ENCODE measurements around the gene NR6A1.

DNA sequence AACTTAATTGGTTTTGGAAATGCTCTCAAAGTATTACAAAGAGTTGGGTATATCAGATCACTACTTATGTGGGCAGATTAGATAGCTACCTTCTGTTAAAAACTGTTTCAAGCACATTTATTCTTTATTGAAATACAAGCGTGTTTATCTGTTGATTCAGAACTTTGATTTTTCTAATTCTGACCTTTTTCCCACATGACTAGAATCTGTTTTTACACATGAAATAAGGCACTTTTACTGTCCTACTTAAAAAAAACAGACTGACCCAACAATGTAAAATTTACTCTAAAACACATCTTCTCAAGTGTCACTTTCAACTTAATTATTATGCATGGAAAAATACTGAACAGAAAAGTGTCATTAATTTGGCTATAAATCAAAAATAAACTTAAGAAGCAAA, 4.8 kb downstream of the NR6A1 start:
- TF ChIP-seq CTCF (IDR thresholded peaks at IDR 0.05; ENCODE audit: insufficient read depth, low read length), result no peak
- no peak for TF ChIP-seq POLR2AphosphoS5 (IDR thresholded peaks at IDR 0.05; ENCODE audit: low read depth)
- no peak for TF ChIP-seq SPI1 (IDR thresholded peaks at IDR 0.05; ENCODE audit: borderline replicate concordance, low read depth)
- TF ChIP-seq, protein P1, sequence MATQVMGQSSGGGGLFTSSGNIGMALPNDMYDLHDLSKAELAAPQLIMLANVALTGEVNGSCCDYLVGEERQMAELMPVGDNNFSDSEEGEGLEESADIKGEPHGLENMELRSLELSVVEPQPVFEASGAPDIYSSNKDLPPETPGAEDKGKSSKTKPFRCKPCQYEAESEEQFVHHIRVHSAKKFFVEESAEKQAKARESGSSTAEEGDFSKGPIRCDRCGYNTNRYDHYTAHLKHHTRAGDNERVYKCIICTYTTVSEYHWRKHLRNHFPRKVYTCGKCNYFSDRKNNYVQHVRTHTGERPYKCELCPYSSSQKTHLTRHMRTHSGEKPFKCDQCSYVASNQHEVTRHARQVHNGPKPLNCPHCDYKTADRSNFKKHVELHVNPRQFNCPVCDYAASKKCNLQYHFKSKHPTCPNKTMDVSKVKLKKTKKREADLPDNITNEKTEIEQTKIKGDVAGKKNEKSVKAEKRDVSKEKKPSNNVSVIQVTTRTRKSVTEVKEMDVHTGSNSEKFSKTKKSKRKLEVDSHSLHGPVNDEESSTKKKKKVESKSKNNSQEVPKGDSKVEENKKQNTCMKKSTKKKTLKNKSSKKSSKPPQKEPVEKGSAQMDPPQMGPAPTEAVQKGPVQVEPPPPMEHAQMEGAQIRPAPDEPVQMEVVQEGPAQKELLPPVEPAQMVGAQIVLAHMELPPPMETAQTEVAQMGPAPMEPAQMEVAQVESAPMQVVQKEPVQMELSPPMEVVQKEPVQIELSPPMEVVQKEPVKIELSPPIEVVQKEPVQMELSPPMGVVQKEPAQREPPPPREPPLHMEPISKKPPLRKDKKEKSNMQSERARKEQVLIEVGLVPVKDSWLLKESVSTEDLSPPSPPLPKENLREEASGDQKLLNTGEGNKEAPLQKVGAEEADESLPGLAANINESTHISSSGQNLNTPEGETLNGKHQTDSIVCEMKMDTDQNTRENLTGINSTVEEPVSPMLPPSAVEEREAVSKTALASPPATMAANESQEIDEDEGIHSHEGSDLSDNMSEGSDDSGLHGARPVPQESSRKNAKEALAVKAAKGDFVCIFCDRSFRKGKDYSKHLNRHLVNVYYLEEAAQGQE (IDR thresholded peaks at IDR 0.05; ENCODE audit: insufficient replicate concordance, low read depth), result no peak
- no peak for TF ChIP-seq GABPA (IDR thresholded peaks at IDR 0.05; ENCODE audit: low read depth)

Data from HL-60 (cell line).